AG04450 (cell line): ENCODE measurements around the gene AMY2B. TPM values are rescaled to one million over a fixed set of nuclear protein-coding genes. Genes with fewer than 3 reads are reported as not detected.
"Not testable (repeated sequence)": the region's sequence is repeated elsewhere in the genome, so short reads cannot be mapped to it uniquely, and the experiment has no call there.

Experiments used
- CTCF ChIA-PET: fragments of 300-600, 350-600 bp; formaldehyde crosslinking; extraction: SDS; loops from one replicate; lab custom pipeline; 2022; ENCODE audit warnings: antibody characterized with exemption, inconsistent platforms; lab: Charles Lee
- POLR2A ChIA-PET: fragments of 350-600 bp; formaldehyde crosslinking; extraction: SDS; loops from one replicate; lab custom pipeline; 2021; ENCODE audit warnings: antibody characterized with exemption, inconsistent platforms; lab: Yijun Ruan, JAX
- DNase-seq: peaks from one replicate; pipeline ENCODE4 v3.0.0-alpha.2; 2011; ENCODE audit warnings: low read depth, low spot score
- H3K27ac ChIP-seq: one replicate; pipeline ENCODE4 v1.5.1; 2012; ENCODE audit warnings: low read depth, low read length, control low read depth
- H3K27me3 ChIP-seq: one replicate; pipeline ENCODE4 v1.6.0; 2012; ENCODE audit warnings: low read length; ENCODE audit not compliant: control insufficient read depth, insufficient read depth
- H3K4me3 ChIP-seq: 2 replicates; pipeline ENCODE4 v1.5.1; 2011; ENCODE audit warnings: mild to moderate bottlenecking, low read depth, low read length, control low read depth
- H3K9me3 ChIP-seq: 2 replicates; pipeline ENCODE4 v1.5.1; 2012; ENCODE audit warnings: low read length; ENCODE audit not compliant: control insufficient read depth, insufficient read depth
- CTCF ChIP-seq: IDR thresholded peaks from 2 replicates; pipeline ENCODE4 v1.5.1; 2011; ENCODE audit warnings: low read depth, low read length, control low read depth, inconsistent platforms
- polyA plus RNA-seq: library from polyadenylated mRNA; depleted of rRNA; stranded (reverse); fragments of >200 nt; gene quantifications from 2 replicates; pipeline ENCODE4 v1.2.3, GENCODE V29; 2011

The AMY2B gene
- polyA plus RNA-seq, 1 experiment = 1.1 TPM

GRCh38 chr1:103576065-103576464, 4.7 kb downstream of the AMY2B start:
- no peak for DNase-seq
- Histone ChIP-seq H3K27me3 (no peaks in the 10 kb centered on the region), H3K4me3 (no peak overlapping the region), H3K27ac (no peak overlapping the region), H3K9me3 (no peaks in the 10 kb centered on the region)
- POLR2A ChIA-PET = no interaction called here
- CTCF ChIA-PET = interaction anchor here (1.1 kb wide), 1 partner anchor 62 kb away, joined by 3 read pairs; no protein-coding TSS in a partner anchor
- no peak for TF ChIP-seq CTCF

- H3K4me3 ChIP-seq, POLR2A ChIA-PET, H3K27ac ChIP-seq, CTCF ChIA-PET, H3K27me3 ChIP-seq, H3K9me3 ChIP-seq, DNase-seq: not testable (repeated sequence)
These were observed 5.4 kb downstream of the AMY2B start for GRCh38 chr1:103576784-103577183.

GRCh38 chr1:103582464-103582863, 11.1 kb downstream of the AMY2B start:
- no peaks in the 10 kb centered on the region for H3K9me3 ChIP-seq
- H3K4me3 ChIP-seq = no peak overlapping the region
- ChIA-PET CTCF (no interaction called here), POLR2A (no interaction called here)
- DNase-seq = no peak
- H3K27me3 ChIP-seq = no peaks in the 10 kb centered on the region
- no peak for TF ChIP-seq CTCF
- no peak overlapping the region for H3K27ac ChIP-seq

GRCh38 chr1:103583887-103584286, 12.5 kb downstream of the AMY2B start:
- H3K27me3 ChIP-seq = no peaks in the 10 kb centered on the region
- no peak for DNase-seq
- H3K27ac ChIP-seq = no peak overlapping the region
- ChIA-PET CTCF (no interaction called here), POLR2A (no interaction called here)
- H3K9me3 ChIP-seq = no peaks in the 10 kb centered on the region
- TF ChIP-seq CTCF = no peak
- no peak overlapping the region for H3K4me3 ChIP-seq

- CTCF ChIA-PET = no interaction called here
- Histone ChIP-seq H3K27me3 (no peaks in the 10 kb centered on the region), H3K9me3 (no peaks in the 10 kb centered on the region), H3K4me3 (no peak overlapping the region), H3K27ac (no peak overlapping the region)
- no peak for DNase-seq
- TF ChIP-seq CTCF = no peak
- POLR2A ChIA-PET = no interaction called here
These were observed 13.1 kb downstream of the AMY2B start for GRCh38 chr1:103584537-103584936.

- H3K9me3 ChIP-seq, CTCF ChIA-PET, H3K27ac ChIP-seq, H3K4me3 ChIP-seq, POLR2A ChIA-PET, DNase-seq, H3K27me3 ChIP-seq: not testable (repeated sequence)
These were observed 31.4 kb downstream of the AMY2B start for GRCh38 chr1:103602740-103603139.
